Measurements from ENCODE around the gene DLL1.
"Not testable (repeated sequence)": the region's sequence is repeated elsewhere in the genome, so short reads cannot be mapped to it uniquely, and the experiment has no call there.

DLL1 gene

GRCh38 chr6:170269151-170269845 lies 21.6 kb downstream of the DLL1 start:
- no peak overlapping the region for H3K4me3 ChIP-seq (ENCODE audit: low read depth, low read length)

- no peak overlapping the region for H3K4me3 ChIP-seq (ENCODE audit: low read depth, low read length)
Observed at GRCh38 chr6:170268216-170269129, 22.4 kb downstream of the DLL1 start.

- no peak overlapping the region for H3K4me3 ChIP-seq (ENCODE audit: low read depth, low read length)
Observed at GRCh38 chr6:170267688-170268087, 23.2 kb downstream of the DLL1 start.

- H3K4me3 ChIP-seq (ENCODE audit: low read depth, low read length), result no peak overlapping the region
Observed at GRCh38 chr6:170266061-170266825, 24.6 kb downstream of the DLL1 start.

GRCh38 chr6:170265655-170266054 lies 25.2 kb downstream of the DLL1 start:
- H3K4me3 ChIP-seq (ENCODE audit: low read depth, low read length), result no peak overlapping the region

- not testable (repeated sequence) for H3K4me3 ChIP-seq (ENCODE audit: low read depth, low read length)
Observed at GRCh38 chr6:170264644-170265043, 26.2 kb downstream of the DLL1 start.

- no peak overlapping the region for H3K4me3 ChIP-seq (ENCODE audit: low read depth, low read length)
Observed at GRCh38 chr6:170264086-170264485, 26.8 kb downstream of the DLL1 start.

- H3K4me3 ChIP-seq (ENCODE audit: low read depth, low read length), result no peak overlapping the region
Observed at GRCh38 chr6:170263410-170263809, 27.5 kb downstream of the DLL1 start.

- no peak overlapping the region for H3K4me3 ChIP-seq (ENCODE audit: low read depth, low read length)
Observed at GRCh38 chr6:170262489-170263088, 28.3 kb downstream of the DLL1 start.

GRCh38 chr6:170261643-170262488 lies 29.0 kb downstream of the DLL1 start:
- H3K4me3 ChIP-seq (ENCODE audit: low read depth, low read length), result no peak overlapping the region

GRCh38 chr6:170260686-170261085 lies 30.2 kb downstream of the DLL1 start:
- H3K4me3 ChIP-seq (ENCODE audit: low read depth, low read length), result no peak overlapping the region

GRCh38 chr6:170259278-170259677 lies 31.6 kb downstream of the DLL1 start:
- H3K4me3 ChIP-seq (ENCODE audit: low read depth, low read length), result no peak overlapping the region

GRCh38 chr6:170258407-170258806 lies 32.5 kb downstream of the DLL1 start:
- no peak overlapping the region for H3K4me3 ChIP-seq (ENCODE audit: low read depth, low read length)

GRCh38 chr6:170257376-170257775 lies 33.5 kb downstream of the DLL1 start:
- no peak overlapping the region for H3K4me3 ChIP-seq (ENCODE audit: low read depth, low read length)

GRCh38 chr6:170256641-170257040 lies 34.2 kb downstream of the DLL1 start:
- H3K4me3 ChIP-seq (ENCODE audit: low read depth, low read length), result no peak overlapping the region

GRCh38 chr6:170255426-170256125 lies 35.3 kb downstream of the DLL1 start:
- no peak overlapping the region for H3K4me3 ChIP-seq (ENCODE audit: low read depth, low read length)

- H3K4me3 ChIP-seq (ENCODE audit: low read depth, low read length), result no peak overlapping the region
Observed at GRCh38 chr6:170254315-170255213, 36.3 kb downstream of the DLL1 start.

GRCh38 chr6:170253910-170254269 lies 37.0 kb downstream of the DLL1 start:
- no peak overlapping the region for H3K4me3 ChIP-seq (ENCODE audit: low read depth, low read length)

Data from iPS-11a (cell line).